ENCODE measurements around the gene SUN5. TPM values are rescaled to one million over a fixed set of nuclear protein-coding genes. Genes with fewer than 3 reads are reported as not detected.

The SUN5 gene
- total and polyA plus RNA-seq, 4 donors: not detected

GRCh38 chr20:33015700-33016580, 11.7 kb upstream of the SUN5 start:
- H3K36me3 ChIP-seq (ENCODE audit: control insufficient read depth in 4 of 4, insufficient read depth in 4 of 4, low read length in 4 of 4): no peaks in the 10 kb centered on the region
- no peak for ATAC-seq (ENCODE audit: insufficient read depth, low FRiP score)
- H3K9me3 ChIP-seq (ENCODE audit: control insufficient read depth in 4 of 4, insufficient read depth in 3 of 4, low read length in 3 of 4): no peaks in the 10 kb centered on the region
- DNase-seq: no peak
- no peak overlapping the region for H3K27ac ChIP-seq (ENCODE audit: low read depth in 1 of 2, low read length in 1 of 2)
- WGBS, 2 donors: 69 to 71% methylated on average over 15 of the region's 15 CpGs
- peaks cover 0 to 17% (median 5%) of the 10 kb centered on the region in 3 donors for H3K27me3 ChIP-seq (ENCODE audit: control insufficient read depth in 3 of 3, insufficient read depth in 3 of 3, low read length in 2 of 3)
- H3K9ac ChIP-seq (ENCODE audit: insufficient read depth in 1 of 2, low read length in 2 of 2): no peak overlapping the region
- H3K4me1 ChIP-seq (ENCODE audit: control insufficient read depth in 5 of 5, insufficient read depth in 5 of 5, low read length in 5 of 5): no peaks in the 10 kb centered on the region
- TF ChIP-seq CTCF (IDR thresholded peaks at IDR 0.05; ENCODE audit: control extremely low read depth, extremely low read depth): no peak
- H3K4me3 ChIP-seq: no peak overlapping the region

- Histone ChIP-seq H3K27me3 (ENCODE audit: control insufficient read depth in 3 of 3, insufficient read depth in 3 of 3, low read length in 2 of 3) (peaks cover 0 to 17% (median 5%) of the 10 kb centered on the region in 3 donors), H3K4me3 (no peak overlapping the region), H3K9me3 (ENCODE audit: control insufficient read depth in 4 of 4, insufficient read depth in 3 of 4, low read length in 3 of 4) (no peaks in the 10 kb centered on the region), H3K4me1 (ENCODE audit: control insufficient read depth in 5 of 5, insufficient read depth in 5 of 5, low read length in 5 of 5) (no peaks in the 10 kb centered on the region), H3K36me3 (ENCODE audit: control insufficient read depth in 4 of 4, insufficient read depth in 4 of 4, low read length in 4 of 4) (no peaks in the 10 kb centered on the region), H3K27ac (ENCODE audit: low read depth in 1 of 2, low read length in 1 of 2) (no peak overlapping the region), H3K9ac (ENCODE audit: insufficient read depth in 1 of 2, low read length in 2 of 2) (no peak overlapping the region)
- DNase-seq: no peak
- TF ChIP-seq CTCF (IDR thresholded peaks at IDR 0.05; ENCODE audit: control extremely low read depth, extremely low read depth): no peak
- no peak for ATAC-seq (ENCODE audit: insufficient read depth, low FRiP score)
- 81 to 90% methylated on average over 10 of the region's 10 CpGs for WGBS, 2 donors
Observed at GRCh38 chr20:33015114-33015484, 10.9 kb upstream of the SUN5 start.

GRCh38 chr20:33014336-33015113, 10.3 kb upstream of the SUN5 start:
- no peaks in the 10 kb centered on the region for H3K9me3 ChIP-seq (ENCODE audit: control insufficient read depth in 4 of 4, insufficient read depth in 3 of 4, low read length in 3 of 4)
- H3K27ac ChIP-seq (ENCODE audit: low read depth in 1 of 2, low read length in 1 of 2): no peak overlapping the region
- no peak overlapping the region for H3K9ac ChIP-seq (ENCODE audit: insufficient read depth in 1 of 2, low read length in 2 of 2)
- DNase-seq: no peak
- no peaks in the 10 kb centered on the region for H3K36me3 ChIP-seq (ENCODE audit: control insufficient read depth in 4 of 4, insufficient read depth in 4 of 4, low read length in 4 of 4)
- no peaks in the 10 kb centered on the region for H3K4me1 ChIP-seq (ENCODE audit: control insufficient read depth in 5 of 5, insufficient read depth in 5 of 5, low read length in 5 of 5)
- peaks cover 0 to 17% (median 5%) of the 10 kb centered on the region in 3 donors for H3K27me3 ChIP-seq (ENCODE audit: control insufficient read depth in 3 of 3, insufficient read depth in 3 of 3, low read length in 2 of 3)
- H3K4me3 ChIP-seq: no peak overlapping the region
- TF ChIP-seq CTCF (IDR thresholded peaks at IDR 0.05; ENCODE audit: control extremely low read depth, extremely low read depth): no peak
- ATAC-seq (ENCODE audit: insufficient read depth, low FRiP score): no peak
- WGBS, 2 donors: 60 to 75% methylated on average over 16 of the region's 16 CpGs
